Measurements from ENCODE around the gene CLIC4. TPM values are rescaled to one million over a fixed set of nuclear protein-coding genes. Genes with fewer than 3 reads are reported as not detected.

The CLIC4 gene
- total RNA-seq, 1 donor from 2014 or later = 353 TPM

- Histone ChIP-seq H2AFZ (ENCODE audit: low read depth, low read length) (no peak overlapping the region), H3K4me3 (ENCODE audit: insufficient read depth, low read depth, low read length) (no peak overlapping the region), H3K36me3 (ENCODE audit: insufficient read depth, low read length) (no peaks in the 10 kb centered on the region), H3K4me2 (ENCODE audit: low read length) (no peak overlapping the region), H3K27ac (ENCODE audit: low read depth, low read length) (no peak overlapping the region), H3K9me3 (ENCODE audit: insufficient read depth, low read depth, low read length) (no peaks in the 10 kb centered on the region), H3K4me1 (ENCODE audit: insufficient read depth, low read length) (peaks cover 8% of the 10 kb centered on the region), H3K79me2 (ENCODE audit: insufficient read depth, low read length) (no peaks in the 10 kb centered on the region), H3K9ac (ENCODE audit: low read length) (no peak overlapping the region), H4K20me1 (ENCODE audit: insufficient read depth, low read length) (no peaks in the 10 kb centered on the region), H3K27me3 (ENCODE audit: insufficient read depth, low read length) (peaks cover 6% of the 10 kb centered on the region)
- Mint-ChIP-seq H3K9me3 (ENCODE audit: unreplicated experiment) (peaks cover 31% of the 10 kb centered on the region), H3K4me3 (ENCODE audit: unreplicated experiment) (no peak overlapping the region), H3K4me1 (ENCODE audit: low read depth, unreplicated experiment) (no peaks in the 10 kb centered on the region), H3K36me3 (ENCODE audit: low read depth, unreplicated experiment) (peaks cover 2% of the 10 kb centered on the region), H3K27me3 (ENCODE audit: low read depth, unreplicated experiment) (peaks cover 15% of the 10 kb centered on the region), H3K27ac (ENCODE audit: unreplicated experiment) (no peak overlapping the region)
- DNase-seq (ENCODE audit: low read depth) (no peak), FAIRE-seq (no peak)
- TF ChIP-seq, protein P1, sequence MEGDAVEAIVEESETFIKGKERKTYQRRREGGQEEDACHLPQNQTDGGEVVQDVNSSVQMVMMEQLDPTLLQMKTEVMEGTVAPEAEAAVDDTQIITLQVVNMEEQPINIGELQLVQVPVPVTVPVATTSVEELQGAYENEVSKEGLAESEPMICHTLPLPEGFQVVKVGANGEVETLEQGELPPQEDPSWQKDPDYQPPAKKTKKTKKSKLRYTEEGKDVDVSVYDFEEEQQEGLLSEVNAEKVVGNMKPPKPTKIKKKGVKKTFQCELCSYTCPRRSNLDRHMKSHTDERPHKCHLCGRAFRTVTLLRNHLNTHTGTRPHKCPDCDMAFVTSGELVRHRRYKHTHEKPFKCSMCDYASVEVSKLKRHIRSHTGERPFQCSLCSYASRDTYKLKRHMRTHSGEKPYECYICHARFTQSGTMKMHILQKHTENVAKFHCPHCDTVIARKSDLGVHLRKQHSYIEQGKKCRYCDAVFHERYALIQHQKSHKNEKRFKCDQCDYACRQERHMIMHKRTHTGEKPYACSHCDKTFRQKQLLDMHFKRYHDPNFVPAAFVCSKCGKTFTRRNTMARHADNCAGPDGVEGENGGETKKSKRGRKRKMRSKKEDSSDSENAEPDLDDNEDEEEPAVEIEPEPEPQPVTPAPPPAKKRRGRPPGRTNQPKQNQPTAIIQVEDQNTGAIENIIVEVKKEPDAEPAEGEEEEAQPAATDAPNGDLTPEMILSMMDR (IDR thresholded peaks at IDR 0.05; ENCODE audit: insufficient read depth, low read depth, low read length) = no peak
- TF ChIP-seq EZH2 (IDR thresholded peaks at IDR 0.05; ENCODE audit: insufficient read depth, low read length) = no peak
Observed at GRCh38 chr1:24886241-24886640, 141.0 kb downstream of the CLIC4 start.

GRCh38 chr1:24888061-24888970 lies 143.1 kb downstream of the CLIC4 start:
- no peak overlapping the region for H3K4me3 Mint-ChIP-seq (ENCODE audit: unreplicated experiment)

More at GRCh38 chr1:24888061-24888970, 143.1 kb downstream of the CLIC4 start:
- no peaks in the 10 kb centered on the region for H3K4me1 Mint-ChIP-seq (ENCODE audit: low read depth, unreplicated experiment)
- Histone ChIP-seq H3K9me3 (ENCODE audit: insufficient read depth, low read depth, low read length) (no peaks in the 10 kb centered on the region), H3K27me3 (ENCODE audit: insufficient read depth, low read length) (peaks cover 4% of the 10 kb centered on the region), H3K9ac (ENCODE audit: low read length) (no peak overlapping the region), H3K27ac (ENCODE audit: low read depth, low read length) (no peak overlapping the region), H3K36me3 (ENCODE audit: insufficient read depth, low read length) (no peaks in the 10 kb centered on the region), H3K4me3 (ENCODE audit: insufficient read depth, low read depth, low read length) (no peak overlapping the region), H3K4me1 (ENCODE audit: insufficient read depth, low read length) (peaks cover 8% of the 10 kb centered on the region), H2AFZ (ENCODE audit: low read depth, low read length) (no peak overlapping the region), H3K79me2 (ENCODE audit: insufficient read depth, low read length) (no peaks in the 10 kb centered on the region), H3K4me2 (ENCODE audit: low read length) (no peak overlapping the region), H4K20me1 (ENCODE audit: insufficient read depth, low read length) (no peaks in the 10 kb centered on the region)
- peaks cover 2% of the 10 kb centered on the region for H3K36me3 Mint-ChIP-seq (ENCODE audit: low read depth, unreplicated experiment)
- H3K9me3 Mint-ChIP-seq (ENCODE audit: unreplicated experiment) = peaks cover 33% of the 10 kb centered on the region
- DNase-seq (ENCODE audit: low read depth) = no peak
- TF ChIP-seq EZH2 (IDR thresholded peaks at IDR 0.05; ENCODE audit: insufficient read depth, low read length) = no peak
- TF ChIP-seq, protein P1 (IDR thresholded peaks at IDR 0.05; ENCODE audit: insufficient read depth, low read depth, low read length) = no peak
- H3K27ac Mint-ChIP-seq (ENCODE audit: unreplicated experiment) = no peak overlapping the region
- H3K27me3 Mint-ChIP-seq (ENCODE audit: low read depth, unreplicated experiment) = peaks cover 15% of the 10 kb centered on the region
- FAIRE-seq = no peak

Measured in astrocyte (in vitro differentiated cells and primary cell).